HG03066 (cell line): ENCODE data around the gene STARD3.

Experiments used
- ATAC-seq: cut with Tn5 transposase; IDR thresholded peaks from one replicate; pipeline ENCODE4 v1.9.1; 2021; ENCODE audit warnings: low read depth; ENCODE audit not compliant: unreplicated experiment

The STARD3 gene

DNA sequence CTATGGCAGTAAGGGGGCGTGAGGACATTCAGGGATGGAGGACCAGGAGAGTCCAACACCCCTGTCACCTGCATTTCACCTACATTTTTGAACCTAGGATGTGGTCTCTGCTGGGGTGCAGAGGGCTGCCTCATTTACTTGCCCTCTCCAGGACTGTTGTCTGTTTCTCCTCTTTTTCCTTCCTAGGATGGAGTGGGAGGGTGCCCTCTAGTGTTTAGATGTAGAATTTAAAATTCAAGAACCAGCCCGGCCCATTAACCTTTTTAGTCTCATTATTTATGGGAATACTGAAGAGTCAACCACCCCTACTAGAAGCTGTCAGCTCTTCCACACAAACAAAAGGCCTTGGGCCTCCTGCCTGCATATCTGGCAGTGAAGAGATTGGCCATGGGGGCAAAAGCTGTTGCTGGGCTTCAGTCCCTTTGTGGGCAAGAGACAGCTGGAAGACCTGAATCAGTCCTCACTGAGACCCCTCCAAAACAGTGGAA lies 2.5 kb upstream of the STARD3 start:
- no peak for ATAC-seq

DNA sequence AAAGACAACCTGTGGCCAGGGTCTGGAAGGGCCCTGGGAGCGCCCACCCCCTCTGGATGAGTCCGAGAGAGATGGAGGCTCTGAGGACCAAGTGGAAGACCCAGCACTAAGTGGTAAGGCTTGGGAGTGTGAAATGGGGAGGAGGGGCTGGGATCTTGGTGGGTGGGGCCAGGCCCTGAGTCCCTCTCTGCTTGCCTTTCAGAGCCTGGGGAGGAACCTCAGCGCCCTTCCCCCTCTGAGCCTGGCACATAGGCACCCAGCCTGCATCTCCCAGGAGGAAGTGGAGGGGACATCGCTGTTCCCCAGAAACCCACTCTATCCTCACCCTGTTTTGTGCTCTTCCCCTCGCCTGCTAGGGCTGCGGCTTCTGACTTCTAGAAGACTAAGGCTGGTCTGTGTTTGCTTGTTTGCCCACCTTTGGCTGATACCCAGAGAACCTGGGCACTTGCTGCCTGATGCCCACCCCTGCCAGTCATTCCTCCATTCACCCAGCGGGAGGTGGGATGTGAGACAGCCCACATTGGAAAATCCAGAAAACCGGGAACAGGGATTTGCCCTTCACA lies 1.2 kb upstream of the STARD3 start:
- ATAC-seq: no peak

DNA sequence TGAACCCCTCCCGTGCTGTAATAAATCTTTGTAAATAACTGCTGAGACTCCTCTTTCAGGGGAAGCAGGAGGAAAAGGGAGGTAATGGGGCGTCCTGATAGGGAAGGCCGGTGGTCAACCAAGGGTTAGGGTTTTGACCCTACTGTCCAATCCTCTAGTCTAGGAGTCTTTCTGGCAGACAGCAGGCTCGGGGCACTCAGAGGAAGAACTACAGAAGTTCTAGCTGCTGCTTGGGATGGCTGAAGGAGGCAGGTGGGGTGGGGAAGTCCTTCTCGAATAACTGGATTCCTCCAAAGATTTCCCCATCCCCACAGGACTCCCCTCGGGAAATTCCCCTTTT lies 387 bp upstream of the STARD3 start:
- peak; percentile 14 for ATAC-seq

DNA sequence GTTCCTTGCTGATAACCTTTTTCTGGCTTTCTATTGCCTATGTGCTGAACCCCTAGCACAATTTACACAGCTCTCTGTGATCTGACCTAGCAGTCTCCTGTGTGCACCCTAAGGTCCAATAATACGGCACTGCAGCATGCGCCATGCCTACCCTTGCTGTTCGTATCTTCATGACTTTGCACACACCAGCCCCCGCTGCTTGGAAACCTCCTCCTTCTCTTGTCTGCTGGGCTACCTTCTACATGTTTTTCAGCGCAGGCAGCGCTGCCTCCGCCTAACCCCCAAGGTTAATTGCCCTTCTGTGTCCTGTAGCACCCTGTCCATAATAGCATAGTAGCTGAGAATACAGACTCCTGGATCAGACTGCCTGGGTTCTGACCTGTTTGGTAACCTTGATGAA lies 1.4 kb downstream of the STARD3 start:
- no peak for ATAC-seq

GRCh38 chr17:39639043-39639442 lies 2.1 kb downstream of the STARD3 start:
- no peak for ATAC-seq

DNA sequence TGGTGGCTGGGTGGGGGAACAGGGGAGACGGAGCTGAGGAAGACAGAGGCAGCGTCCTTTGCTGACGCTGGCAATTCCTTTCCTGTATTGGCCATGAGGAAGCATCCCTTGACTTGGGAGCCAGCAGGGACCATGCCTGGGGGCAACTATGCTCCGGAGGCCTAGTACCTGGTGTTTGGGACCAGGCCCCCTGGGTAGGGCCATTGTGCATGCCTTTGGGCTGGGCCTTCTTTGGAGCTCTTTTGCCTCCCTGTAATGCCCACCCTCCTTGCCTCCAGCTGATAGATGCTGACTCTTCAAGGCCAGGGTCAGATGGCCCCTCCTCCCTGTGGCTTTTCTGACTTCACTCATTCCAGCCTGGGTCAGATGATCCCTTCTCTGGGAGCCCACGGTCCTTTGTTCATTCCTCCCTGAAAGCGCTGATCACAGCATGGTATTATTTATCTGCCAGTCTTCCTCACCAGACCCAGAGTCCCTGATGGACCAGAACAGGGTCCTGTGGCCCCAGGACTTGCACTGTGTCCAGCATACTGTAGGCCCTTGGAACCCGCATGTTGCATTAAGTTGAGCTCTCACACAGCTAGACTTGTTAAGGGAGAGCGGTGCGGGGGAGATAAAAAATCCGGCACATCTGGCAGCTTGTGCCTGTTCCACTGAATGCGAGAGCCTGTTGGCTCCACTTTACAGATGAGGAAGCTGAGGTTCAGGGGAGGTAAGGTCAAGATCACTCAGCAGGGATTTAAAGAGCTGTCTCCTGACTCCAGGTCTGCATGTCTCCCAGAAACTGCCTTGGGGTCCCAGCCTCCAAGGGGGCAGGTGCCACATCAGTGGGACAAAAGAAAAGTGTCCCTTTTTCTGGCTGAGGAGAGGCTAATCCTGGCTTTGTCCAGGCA lies 2.9 kb downstream of the STARD3 start:
- no peak for ATAC-seq

GRCh38 chr17:39640591-39641031 lies 3.7 kb downstream of the STARD3 start:
- ATAC-seq: no peak

GRCh38 chr17:39641097-39641496 lies 4.2 kb downstream of the STARD3 start:
- ATAC-seq: no peak

DNA sequence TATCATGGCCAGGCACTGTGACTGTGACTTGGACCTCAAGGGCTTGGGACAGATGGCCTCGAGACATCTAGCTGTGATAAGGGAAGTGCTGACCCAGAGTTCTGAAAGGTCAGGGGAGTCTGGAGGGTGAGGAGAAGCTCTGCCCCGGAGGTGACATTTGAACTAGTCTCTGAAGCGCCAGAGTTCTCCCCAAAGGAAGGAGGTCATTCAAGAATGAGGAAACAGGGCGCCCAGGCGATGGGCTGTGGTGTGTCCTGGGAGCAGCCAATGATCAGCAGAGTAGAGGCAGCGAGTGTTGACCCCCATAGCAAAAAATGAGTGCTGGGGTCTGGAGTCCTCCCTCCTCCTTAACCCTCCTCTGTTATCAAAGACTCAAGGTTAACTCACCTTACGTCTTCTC lies 4.9 kb downstream of the STARD3 start:
- no peak for ATAC-seq

DNA sequence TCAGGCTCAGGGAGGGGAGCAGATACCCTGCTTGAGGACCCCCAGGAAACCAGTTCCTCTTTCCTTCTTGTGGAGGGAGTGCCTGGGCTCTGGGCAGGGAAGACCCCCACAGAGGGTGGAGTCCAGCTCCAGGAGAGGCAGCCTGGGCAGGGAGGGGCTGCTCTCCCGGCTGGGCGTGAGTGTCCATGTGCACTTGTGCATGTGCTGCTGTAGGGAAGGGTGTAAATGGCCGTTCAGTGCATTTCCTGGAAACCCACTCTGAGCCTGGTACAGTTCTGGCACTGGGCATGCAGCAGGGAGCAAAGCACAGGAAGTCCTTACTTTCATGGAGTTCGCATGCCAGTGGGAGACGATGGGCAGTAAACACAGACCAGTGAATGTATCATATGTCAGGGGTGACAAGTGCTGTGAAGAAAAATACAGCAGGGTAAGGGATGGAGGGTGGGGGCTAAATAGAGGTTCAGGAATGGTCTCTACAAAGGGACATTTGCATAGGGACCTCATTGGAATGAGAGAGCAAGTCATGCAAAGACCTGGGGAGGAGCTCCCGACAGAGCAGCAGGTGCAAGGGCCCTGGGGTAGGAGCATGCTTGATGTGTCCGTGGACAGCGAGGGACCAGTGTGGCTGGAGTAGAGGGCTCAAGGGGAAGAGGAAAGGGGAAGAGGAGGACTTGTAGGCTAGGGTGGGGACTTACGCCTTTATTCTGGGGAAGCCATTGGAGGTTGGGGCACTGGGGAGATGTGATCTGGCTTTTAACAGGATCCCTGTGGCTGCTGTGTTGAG lies 5.5 kb downstream of the STARD3 start:
- no peak for ATAC-seq

GRCh38 chr17:39643271-39643670 lies 6.3 kb downstream of the STARD3 start:
- ATAC-seq: no peak

- no peak for ATAC-seq
Observed at GRCh38 chr17:39647256-39647655, 10.3 kb downstream of the STARD3 start.

GRCh38 chr17:39648616-39649366 lies 11.8 kb downstream of the STARD3 start:
- ATAC-seq: no peak

DNA sequence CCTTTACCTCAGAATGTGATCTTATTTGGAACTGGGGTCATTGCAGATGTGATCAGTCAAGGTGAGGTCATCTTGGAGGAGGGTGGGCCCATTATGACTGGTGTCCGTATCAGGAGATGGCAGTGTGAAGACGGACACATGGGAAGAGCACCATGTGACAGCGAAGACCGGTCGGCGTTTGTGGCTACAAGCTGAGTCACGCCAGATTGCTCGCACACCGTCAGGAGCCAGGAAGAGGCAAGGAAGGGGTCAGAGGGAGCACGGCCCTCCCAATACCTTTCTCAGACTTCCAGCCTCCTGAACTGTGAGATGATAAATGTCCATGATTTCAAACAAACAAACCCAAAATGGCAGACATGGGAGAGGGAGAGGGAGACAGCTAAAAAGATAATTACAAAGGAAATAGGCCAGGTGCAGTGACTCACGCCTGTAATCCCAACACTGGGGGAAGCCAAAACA lies 13.2 kb downstream of the STARD3 start:
- no peak for ATAC-seq

DNA sequence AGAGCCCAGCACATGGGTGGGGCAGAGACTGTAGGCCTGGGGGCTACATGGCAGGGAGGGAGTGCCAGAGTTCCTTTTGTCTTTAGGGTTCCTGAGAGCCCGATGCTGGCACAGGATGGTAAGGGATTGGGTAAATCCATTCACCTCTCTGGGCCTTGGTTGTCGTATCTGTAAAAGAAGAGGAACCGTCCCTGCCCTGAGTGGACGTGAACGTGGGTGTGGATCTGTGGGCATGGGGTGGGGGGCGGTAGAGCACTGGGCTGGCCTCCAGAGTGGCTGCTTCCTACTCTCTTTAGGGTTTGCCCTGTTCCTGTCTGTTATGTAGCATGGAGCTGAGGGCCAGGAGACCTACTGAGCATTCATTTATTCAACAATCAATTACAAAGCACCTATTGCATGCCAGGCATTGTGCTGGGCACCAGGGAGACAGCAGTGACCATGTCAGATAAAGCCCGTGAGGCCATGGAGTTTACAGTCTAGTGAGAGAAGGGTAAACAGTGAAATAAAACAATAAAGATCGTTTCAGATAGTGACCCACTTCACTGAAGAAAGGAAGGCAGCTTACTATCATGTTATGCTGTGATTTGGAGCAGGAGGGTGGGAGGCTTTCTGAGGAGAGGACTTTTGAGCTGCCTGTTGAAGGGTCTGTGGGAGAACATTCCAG lies 15.1 kb downstream of the STARD3 start:
- ATAC-seq: no peak

DNA sequence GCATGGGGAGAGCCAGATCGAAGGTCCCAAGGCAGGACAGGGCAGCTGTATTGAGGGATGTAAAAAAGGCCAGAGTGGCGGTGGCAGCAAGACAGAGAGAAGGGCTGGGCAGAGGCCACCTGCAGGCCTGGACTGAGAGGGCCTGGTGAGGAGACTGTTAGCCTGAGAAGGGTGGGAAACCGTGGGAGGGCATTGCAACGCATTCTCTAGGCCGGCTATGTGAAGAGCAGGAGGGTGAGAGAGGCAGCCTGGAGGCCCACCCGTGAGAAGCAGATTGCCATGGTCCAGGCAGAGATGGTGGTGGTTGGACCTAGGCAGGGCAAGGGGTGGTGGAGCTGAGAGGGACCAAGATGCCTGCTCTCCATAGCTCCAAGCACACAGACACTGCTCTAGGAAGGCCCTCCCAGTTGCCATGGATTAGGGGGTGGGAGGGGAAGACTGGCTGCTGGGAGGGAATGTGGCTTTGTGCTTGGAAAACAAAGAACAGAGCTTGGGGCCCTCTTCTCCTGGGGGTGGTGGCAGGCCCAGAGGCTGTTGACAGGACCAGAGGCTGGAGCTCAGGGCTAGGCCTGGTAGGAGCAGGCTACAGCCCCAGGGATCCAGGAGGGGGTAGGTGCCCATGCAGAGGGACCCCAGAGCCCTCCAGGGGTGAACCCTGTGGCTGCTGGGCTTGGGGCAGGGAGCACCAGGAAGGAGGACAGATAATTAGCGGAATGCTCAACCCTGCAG lies 15.8 kb downstream of the STARD3 start:
- ATAC-seq: no peak

- ATAC-seq: no peak
Observed at GRCh38 chr17:39653316-39653661, 16.3 kb downstream of the STARD3 start.

DNA sequence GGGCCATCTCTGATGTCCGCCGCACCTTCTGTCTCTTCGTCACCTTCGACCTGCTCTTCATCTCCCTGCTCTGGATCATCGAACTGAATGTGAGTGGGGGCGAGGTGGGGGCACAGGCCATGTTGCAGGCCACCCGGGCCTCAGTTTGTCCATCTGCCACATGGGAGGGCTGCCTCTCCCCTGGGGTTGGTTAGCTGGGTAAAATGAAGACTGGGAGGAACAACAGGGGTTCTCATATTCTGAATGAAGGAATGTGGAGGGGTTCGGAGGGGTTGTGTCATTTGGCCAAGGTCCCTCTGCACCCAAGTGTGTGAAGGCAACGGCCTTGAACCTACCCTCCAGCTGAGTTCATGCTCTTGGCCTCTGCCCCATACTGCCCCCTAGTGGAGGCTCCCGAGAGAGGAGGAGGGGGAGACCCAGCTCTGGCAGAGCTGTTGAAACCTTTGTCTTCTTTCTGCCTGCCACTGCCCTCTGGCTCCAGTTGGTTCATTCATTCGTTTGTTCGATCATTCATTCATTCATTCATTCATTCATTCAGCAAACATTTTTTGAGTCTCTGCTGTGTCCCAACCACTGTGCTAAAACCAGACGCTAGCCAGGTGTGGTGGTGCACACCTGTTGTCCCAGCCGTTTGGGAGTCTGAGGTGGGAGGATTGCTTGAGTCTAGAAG lies 16.9 kb downstream of the STARD3 start:
- ATAC-seq: no peak

DNA sequence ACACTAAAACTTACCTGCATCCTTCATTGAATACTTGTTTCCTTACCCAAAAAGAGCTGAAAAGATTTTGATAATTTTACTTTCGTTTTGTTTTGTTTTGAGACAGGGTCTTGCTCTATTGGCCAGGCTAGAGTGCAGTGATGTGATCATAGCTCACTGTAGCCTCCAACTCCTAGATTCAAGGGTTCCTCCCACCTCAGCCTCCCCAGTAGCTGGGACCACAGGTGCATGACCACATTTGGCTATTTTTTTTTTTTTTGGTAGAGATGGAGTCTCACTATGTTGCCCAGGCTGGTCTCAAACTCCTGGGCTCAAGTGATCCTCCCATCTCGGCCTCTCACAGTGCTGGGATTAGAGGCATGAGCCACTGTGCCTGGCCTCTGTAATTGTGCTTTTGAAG lies 18.2 kb downstream of the STARD3 start:
- no peak for ATAC-seq
